Smooth muscle cell (in vitro differentiated cells): ENCODE data around the gene MAP7. TPM values are rescaled to one million over a fixed set of nuclear protein-coding genes. Genes with fewer than 3 reads are reported as not detected.

Experiments
- DNase-seq: peaks from one replicate; lab custom pipeline; 2025; ENCODE audit not compliant: unreplicated experiment; lab: John Stamatoyannopoulos, UW
- H2AFZ ChIP-seq: fragments of 200-600 bp; sonication (generic); 2 replicates; pipeline ENCODE4 v1.6.0; 2016; ENCODE audit warnings: antibody characterized with exemption, low read depth, mild to moderate bottlenecking
- H3F3A ChIP-seq: fragments of 200-600 bp; sonication (generic); 2 replicates; pipeline ENCODE4 v1.6.0; 2017; ENCODE audit warnings: antibody characterized with exemption, low read depth
- H3K27ac ChIP-seq: fragments of 200-600 bp; sonication (generic); 2 replicates; pipeline ENCODE4 v1.5.1; 2016; ENCODE audit warnings: low read depth, mild to moderate bottlenecking
- H3K27me3 ChIP-seq: fragments of 200-600 bp; sonication (generic); 2 replicates; pipeline ENCODE4 v1.6.1; 2016; ENCODE audit warnings: low read depth, mild to moderate bottlenecking
- H3K36me3 ChIP-seq: fragments of 200-600 bp; sonication (generic); 2 replicates; pipeline ENCODE4 v1.5.1; 2016; ENCODE audit warnings: low read depth
- H3K4me1 ChIP-seq: fragments of 200-600 bp; sonication (generic); 2 replicates; pipeline ENCODE4 v1.5.1; 2016; ENCODE audit warnings: low read depth
- H3K4me2 ChIP-seq: fragments of 200-600 bp; sonication (generic); 2 replicates; pipeline ENCODE4 v1.6.0; 2016; ENCODE audit warnings: mild to moderate bottlenecking
- H3K4me3 ChIP-seq: fragments of 200-600 bp; sonication (generic); 2 replicates; pipeline ENCODE4 v1.5.1; 2016; ENCODE audit warnings: mild to moderate bottlenecking
- H3K79me2 ChIP-seq: fragments of 200-600 bp; sonication (generic); 2 replicates; pipeline ENCODE4 v1.6.0; 2016; ENCODE audit warnings: low read depth, mild to moderate bottlenecking
- H3K9ac ChIP-seq: fragments of 200-600 bp; sonication (generic); 2 replicates; pipeline ENCODE4 v1.6.0; 2016; ENCODE audit warnings: low read depth
- H3K9me3 ChIP-seq: fragments of 200-600 bp; sonication (generic); replicated peaks from 2 replicates; pipeline ENCODE4 v1.5.1; 2016; ENCODE audit warnings: low read depth
- H4K20me1 ChIP-seq: fragments of 200-600 bp; sonication (generic); 2 replicates; pipeline ENCODE4 v1.6.0; 2016; ENCODE audit warnings: low read depth
- WGBS: methylation state at CpG from one replicate; pipeline ENCODE4 v1.1.7; 2016; ENCODE audit warnings: low lambda C conversion rate; 5-methylcytosine and 5-hydroxymethylcytosine counted together
- polyA plus RNA-seq: library from polyadenylated mRNA; unstranded; fragments of >200 nt; fragmentation: Nextera tagmentation; extraction: Ambion mirVana; gene quantifications from 2 replicates; pipeline ENCODE4 v1.2.1, GENCODE V29; 2016
- total RNA-seq: library from RNA; depleted of rRNA; stranded (reverse); fragments of >200 nt; gene quantifications from 2 replicates; pipeline ENCODE4 v1.2.3, GENCODE V29; 2014
- TF ChIP-seq, protein P1 (sequence below): fragments of 200-600 bp; sonication (generic); IDR thresholded peaks from 2 replicates; pipeline ENCODE4 v1.5.1; 2017; ENCODE audit warnings: borderline replicate concordance, mild to moderate bottlenecking, antibody characterized with exemption; ENCODE audit not compliant: insufficient read depth, poor library complexity, severe bottlenecking

The MAP7 gene
- total and polyA plus RNA-seq, 2 experiments from 2014 or later = 1.6 to 8.2 TPM

- Histone ChIP-seq H3K4me3 (no peak overlapping the region), H3K79me2 (peaks cover under 1% of the 10 kb centered on the region), H3F3A (no peaks in the 10 kb centered on the region), H2AFZ (no peak overlapping the region), H3K4me1 (peaks cover 12% of the 10 kb centered on the region), H4K20me1 (no peaks in the 10 kb centered on the region), H3K9me3 (no peaks in the 10 kb centered on the region), H3K27ac (no peak overlapping the region), H3K36me3 (no peaks in the 10 kb centered on the region), H3K4me2 (no peak overlapping the region), H3K27me3 (peaks cover 45% of the 10 kb centered on the region), H3K9ac (no peak overlapping the region)
- DNase-seq = no peak
- WGBS = 35% methylated on average over 4 of the region's 4 CpGs
- TF ChIP-seq, protein P1, sequence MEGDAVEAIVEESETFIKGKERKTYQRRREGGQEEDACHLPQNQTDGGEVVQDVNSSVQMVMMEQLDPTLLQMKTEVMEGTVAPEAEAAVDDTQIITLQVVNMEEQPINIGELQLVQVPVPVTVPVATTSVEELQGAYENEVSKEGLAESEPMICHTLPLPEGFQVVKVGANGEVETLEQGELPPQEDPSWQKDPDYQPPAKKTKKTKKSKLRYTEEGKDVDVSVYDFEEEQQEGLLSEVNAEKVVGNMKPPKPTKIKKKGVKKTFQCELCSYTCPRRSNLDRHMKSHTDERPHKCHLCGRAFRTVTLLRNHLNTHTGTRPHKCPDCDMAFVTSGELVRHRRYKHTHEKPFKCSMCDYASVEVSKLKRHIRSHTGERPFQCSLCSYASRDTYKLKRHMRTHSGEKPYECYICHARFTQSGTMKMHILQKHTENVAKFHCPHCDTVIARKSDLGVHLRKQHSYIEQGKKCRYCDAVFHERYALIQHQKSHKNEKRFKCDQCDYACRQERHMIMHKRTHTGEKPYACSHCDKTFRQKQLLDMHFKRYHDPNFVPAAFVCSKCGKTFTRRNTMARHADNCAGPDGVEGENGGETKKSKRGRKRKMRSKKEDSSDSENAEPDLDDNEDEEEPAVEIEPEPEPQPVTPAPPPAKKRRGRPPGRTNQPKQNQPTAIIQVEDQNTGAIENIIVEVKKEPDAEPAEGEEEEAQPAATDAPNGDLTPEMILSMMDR = peak; percentile 47
Measured at GRCh38 chr6:136547336-136547735, 2.9 kb downstream of the MAP7 start.

- 81% methylated on average over 1 of the region's 1 CpG for WGBS
- Histone ChIP-seq H3K9me3 (no peaks in the 10 kb centered on the region), H3K79me2 (peaks cover 7% of the 10 kb centered on the region), H3F3A (no peaks in the 10 kb centered on the region), H4K20me1 (peaks cover 6% of the 10 kb centered on the region), H3K4me3 (no peak overlapping the region), H3K36me3 (no peaks in the 10 kb centered on the region), H3K9ac (no peak overlapping the region), H3K4me2 (no peak overlapping the region), H2AFZ (no peak overlapping the region), H3K4me1 (peaks cover 12% of the 10 kb centered on the region), H3K27me3 (peaks cover 45% of the 10 kb centered on the region), H3K27ac (no peak overlapping the region)
- DNase-seq = no peak
- TF ChIP-seq, protein P1 = no peak
Measured at GRCh38 chr6:136546331-136546730, 3.9 kb downstream of the MAP7 start.

DNA sequence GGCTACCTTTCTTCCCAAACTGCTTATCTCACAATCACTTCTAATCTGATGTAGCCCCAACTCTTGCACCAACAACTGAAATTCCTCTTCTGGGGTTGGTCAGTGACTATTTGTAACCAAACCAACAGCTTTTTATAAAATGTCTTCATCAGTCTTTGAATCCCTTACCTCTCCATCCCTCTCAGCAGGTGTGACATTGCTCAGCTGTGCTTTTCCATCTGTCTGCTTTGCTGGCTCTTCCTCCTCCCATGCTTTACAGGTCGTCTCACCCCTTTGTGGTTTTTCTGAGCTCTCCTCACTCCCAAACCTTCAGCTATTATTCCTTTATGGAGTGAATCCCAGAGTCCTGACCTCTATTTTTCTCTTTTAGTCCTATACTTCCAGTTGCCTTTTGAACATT, 5.9 kb downstream of the MAP7 start:
- Histone ChIP-seq H3K4me1 (peaks cover 7% of the 10 kb centered on the region), H3K4me2 (no peak overlapping the region), H2AFZ (no peak overlapping the region), H3K9ac (no peak overlapping the region), H4K20me1 (peaks cover 11% of the 10 kb centered on the region), H3K79me2 (peaks cover 7% of the 10 kb centered on the region), H3K27ac (no peak overlapping the region), H3K4me3 (no peak overlapping the region), H3K9me3 (no peaks in the 10 kb centered on the region), H3K27me3 (peaks cover 26% of the 10 kb centered on the region), H3K36me3 (no peaks in the 10 kb centered on the region), H3F3A (no peaks in the 10 kb centered on the region)
- no peak for DNase-seq
- TF ChIP-seq, protein P1 = no peak
- WGBS = 64% methylated on average over 1 of the region's 1 CpG

GRCh38 chr6:136541395-136541794, 8.8 kb downstream of the MAP7 start:
- Histone ChIP-seq H3F3A (no peaks in the 10 kb centered on the region), H3K9ac (no peak overlapping the region), H3K36me3 (no peaks in the 10 kb centered on the region), H3K27me3 (peaks cover 14% of the 10 kb centered on the region), H3K27ac (no peak overlapping the region), H2AFZ (no peak overlapping the region), H3K9me3 (no peaks in the 10 kb centered on the region), H3K4me1 (peaks cover 3% of the 10 kb centered on the region), H3K4me3 (no peak overlapping the region), H3K4me2 (no peak overlapping the region), H4K20me1 (peaks cover 11% of the 10 kb centered on the region), H3K79me2 (peaks cover 7% of the 10 kb centered on the region)
- TF ChIP-seq, protein P1 = no peak
- no peak for DNase-seq
- 87% methylated on average over 2 of the region's 2 CpGs for WGBS
